Subcutaneous abdominal adipose tissue (tissue), 5 donors: Measurements from ENCODE around the gene EPN3.

ENCODE experiments used
- H3K27ac ChIP-seq: one replicate; pipeline ENCODE4 v1.7.0; 2013; ENCODE audit warnings: low read depth, mild to moderate bottlenecking, inconsistent platforms, low read length, moderate library complexity
- H3K27me3 ChIP-seq, 5 donors: one replicate each; pipeline ENCODE4 v1.7.0; 2013; ENCODE audit warnings: low read length in 5 of 5, inconsistent platforms in 1 of 5; ENCODE audit not compliant: control insufficient read depth in 5 of 5, insufficient read depth in 4 of 5
- H3K36me3 ChIP-seq, 5 donors: one replicate each; pipeline ENCODE4 v1.7.0; 2013; ENCODE audit warnings: low read length in 5 of 5; ENCODE audit not compliant: control insufficient read depth in 5 of 5, insufficient read depth in 5 of 5
- H3K4me1 ChIP-seq, 5 donors: one replicate each; pipeline ENCODE4 v1.7.0; 2013; ENCODE audit warnings: low read length in 5 of 5, mild to moderate bottlenecking in 3 of 5, moderate library complexity in 1 of 5; ENCODE audit not compliant: control insufficient read depth in 5 of 5, insufficient read depth in 5 of 5
- H3K4me3 ChIP-seq, 5 donors: one replicate each; pipeline ENCODE4 v1.7.0; 2013; ENCODE audit warnings: low read length in 5 of 5, low read depth in 1 of 5
- H3K9ac ChIP-seq, 5 donors: one replicate each; pipeline ENCODE4 v1.7.0; 2013; ENCODE audit warnings: low read length in 5 of 5, mild to moderate bottlenecking in 4 of 5, moderate library complexity in 3 of 5
- H3K9me3 ChIP-seq, 5 donors: one replicate each; pipeline ENCODE4 v1.7.0; 2013; ENCODE audit warnings: low read length in 5 of 5; ENCODE audit not compliant: control insufficient read depth in 5 of 5
- donor health status: healthy.
- donor health status: healthy.
- donor health status: healthy.
- donor health status: healthy.
- donor health status: healthy.

Gene EPN3

GRCh38 chr17:50540560-50541401 lies 8.2 kb downstream of the EPN3 start:
- no peaks in the 10 kb centered on the region for H3K27me3 ChIP-seq
- H3K9ac ChIP-seq = peak overlapping the region in 4 of 5 donors; percentile 73 to 85 (median 78)
- H3K27ac ChIP-seq = peak overlapping the region; percentile 37
- peaks cover 0 to 34% (median 28%) of the 10 kb centered on the region in 5 donors for H3K4me1 ChIP-seq
- H3K4me3 ChIP-seq = peak overlapping the region in 3 of 5 donors; percentile 60 to 69 (median 63)
- H3K36me3 ChIP-seq = no peaks in the 10 kb centered on the region
- no peaks in the 10 kb centered on the region for H3K9me3 ChIP-seq

- Histone ChIP-seq H3K4me1 (peaks cover 0 to 34% (median 28%) of the 10 kb centered on the region in 5 donors), H3K9ac (peak overlapping the region; percentile 35 to 85 (median 75)), H3K27ac (peak overlapping the region; percentile 37), H3K27me3 (no peaks in the 10 kb centered on the region), H3K9me3 (no peaks in the 10 kb centered on the region), H3K36me3 (no peaks in the 10 kb centered on the region), H3K4me3 (peak overlapping the region; percentile 60 to 70 (median 63))
Observed at GRCh38 chr17:50541402-50541715, 8.8 kb downstream of the EPN3 start.

GRCh38 chr17:50541716-50542688 lies 9.5 kb downstream of the EPN3 start:
- H3K36me3 ChIP-seq = no peaks in the 10 kb centered on the region
- peaks cover 2 to 39% (median 32%) of the 10 kb centered on the region in 5 donors for H3K4me1 ChIP-seq
- H3K4me3 ChIP-seq = peak overlapping the region; percentile 60 to 77 (median 69)
- H3K9me3 ChIP-seq = no peaks in the 10 kb centered on the region
- peak overlapping the region; percentile 50 for H3K27ac ChIP-seq
- H3K27me3 ChIP-seq = no peaks in the 10 kb centered on the region
- peak overlapping the region; percentile 35 to 85 (median 75) for H3K9ac ChIP-seq

GRCh38 chr17:50542795-50543774 lies 10.6 kb downstream of the EPN3 start:
- Histone ChIP-seq H3K27me3 (no peaks in the 10 kb centered on the region), H3K4me3 (peak overlapping the region in 4 of 5 donors; percentile 60 to 77 (median 68)), H3K9me3 (no peaks in the 10 kb centered on the region), H3K27ac (no peak overlapping the region), H3K36me3 (no peaks in the 10 kb centered on the region), H3K4me1 (peaks cover 6 to 46% (median 39%) of the 10 kb centered on the region in 5 donors), H3K9ac (peak overlapping the region in 3 of 5 donors; percentile 39 to 75 (median 61))

GRCh38 chr17:50544516-50544915 lies 12.0 kb downstream of the EPN3 start:
- H3K9me3 ChIP-seq = no peaks in the 10 kb centered on the region
- no peak overlapping the region for H3K9ac ChIP-seq
- H3K4me3 ChIP-seq = no peak overlapping the region
- H3K4me1 ChIP-seq = peaks cover 6 to 35% (median 27%) of the 10 kb centered on the region in 5 donors
- H3K36me3 ChIP-seq = peaks cover 0 to 8% (median 0%) of the 10 kb centered on the region in 5 donors
- no peak overlapping the region for H3K27ac ChIP-seq
- no peaks in the 10 kb centered on the region for H3K27me3 ChIP-seq

GRCh38 chr17:50545311-50545710 lies 12.8 kb downstream of the EPN3 start:
- Histone ChIP-seq H3K27ac (no peak overlapping the region), H3K4me3 (no peak overlapping the region), H3K9ac (no peak overlapping the region), H3K27me3 (no peaks in the 10 kb centered on the region), H3K9me3 (no peaks in the 10 kb centered on the region), H3K4me1 (peaks cover 6 to 35% (median 27%) of the 10 kb centered on the region in 5 donors), H3K36me3 (peaks cover 0 to 15% (median 0%) of the 10 kb centered on the region in 5 donors)

- no peak overlapping the region for H3K27ac ChIP-seq
- no peaks in the 10 kb centered on the region for H3K27me3 ChIP-seq
- peak overlapping the region in 3 of 5 donors; percentile 33 to 75 (median 74) for H3K9ac ChIP-seq
- peak overlapping the region in 2 of 5 donors; percentile 66 to 71 for H3K4me3 ChIP-seq
- peaks cover 6 to 26% (median 21%) of the 10 kb centered on the region in 5 donors for H3K4me1 ChIP-seq
- H3K36me3 ChIP-seq = peaks cover 0 to 16% (median 2%) of the 10 kb centered on the region in 5 donors
- no peaks in the 10 kb centered on the region for H3K9me3 ChIP-seq
Observed at GRCh38 chr17:50546701-50547034, 14.1 kb downstream of the EPN3 start.

GRCh38 chr17:50547035-50547735 lies 14.7 kb downstream of the EPN3 start, which contains the start of gene SPATA20:
Gene SPATA20 (plus strand): TSS chr17:50547174. CDS start chr17:50547209, 35 bp downstream.
- peaks cover 0 to 16% (median 2%) of the 10 kb centered on the region in 5 donors for H3K36me3 ChIP-seq
- H3K9me3 ChIP-seq = no peaks in the 10 kb centered on the region
- H3K27ac ChIP-seq = no peak within 1 kb of the TSS
- H3K27me3 ChIP-seq = no peaks in the 10 kb centered on the region
- peaks cover 6 to 23% (median 18%) of the 10 kb centered on the region in 5 donors for H3K4me1 ChIP-seq
- peak within 1 kb of the TSS; percentile 28 to 79 (median 74) for H3K9ac ChIP-seq
- peak within 1 kb of the TSS; percentile 66 to 77 (median 73) for H3K4me3 ChIP-seq
